Skin epidermis (tissue), 12 donors: Measurements from ENCODE around the gene SERTAD1.
"Not testable (repeated sequence)": the region's sequence is repeated elsewhere in the genome, so short reads cannot be mapped to it uniquely, and the experiment has no call there.

Experiments
- H3K27ac ChIP-seq, 21 experiments: fragments of 200-600 bp; sonication (generic) in 11 of 21; one replicate each; pipeline ENCODE4 v1.5.0; 2020; ENCODE audit warnings: mild to moderate bottlenecking in 3 of 21, inconsistent platforms in 2 of 21, moderate library complexity in 2 of 21
- H3K4me3 ChIP-seq, 7 experiments: fragments of 200-600 bp; sonication (generic) in 2 of 7; one replicate each; pipeline ENCODE4 v1.5.0; 2020; ENCODE audit warnings: inconsistent platforms in 2 of 7, mild to moderate bottlenecking in 2 of 7, moderate library complexity in 1 of 7

The SERTAD1 gene

DNA sequence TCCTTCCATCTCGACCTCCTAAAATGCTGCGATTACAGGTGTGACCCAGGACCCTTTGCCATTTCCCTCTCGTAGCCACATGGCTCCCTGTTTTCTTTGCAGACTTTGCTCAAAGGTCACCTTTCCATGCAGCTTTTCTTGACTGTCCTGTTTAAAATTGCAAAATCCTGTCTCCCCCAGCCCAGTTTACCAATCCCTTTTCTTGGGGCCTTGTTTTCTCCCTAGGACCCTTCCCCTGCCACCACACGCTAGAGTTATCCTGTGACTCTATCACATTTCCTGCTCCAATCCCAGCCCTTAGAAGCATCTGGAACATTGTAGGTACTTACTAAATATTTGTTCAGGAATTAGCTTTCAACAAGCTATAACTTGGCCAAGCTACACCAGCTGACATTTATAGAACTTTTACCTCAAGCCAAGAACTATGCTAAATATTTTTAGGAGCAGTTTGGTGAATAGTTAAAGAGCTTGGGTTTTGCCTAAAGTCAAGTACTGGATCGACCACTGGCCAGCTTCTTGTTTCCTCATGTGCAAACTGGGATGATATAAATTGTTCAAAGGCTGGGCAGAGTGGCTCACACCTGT, 27.5 kb upstream of the SERTAD1 start:
- no peak overlapping the region for H3K27ac ChIP-seq

DNA sequence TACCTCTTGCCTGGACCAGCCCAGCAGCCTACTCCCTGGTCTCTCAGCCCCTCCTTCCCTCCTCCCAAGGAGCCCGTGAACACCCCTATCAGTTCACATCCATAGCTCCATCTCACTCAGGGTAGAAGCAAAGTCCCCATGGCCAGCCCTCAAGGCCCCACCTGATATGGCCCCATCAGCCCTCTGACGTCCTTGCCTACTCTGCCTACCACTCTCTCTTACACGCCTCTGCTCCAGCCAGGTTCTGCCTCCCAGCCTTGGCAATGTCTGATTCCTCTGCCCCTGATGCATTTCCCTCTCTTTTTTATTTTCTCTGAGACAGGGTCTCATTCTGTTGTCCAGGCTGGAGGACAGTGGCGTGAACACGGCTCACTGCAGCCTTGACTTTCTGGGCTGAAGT, 26.2 kb upstream of the SERTAD1 start:
- no peak overlapping the region for H3K27ac ChIP-seq
- no peak overlapping the region for H3K4me3 ChIP-seq

More for the DNA sequence above, 27.5 kb upstream of the SERTAD1 start:
- no peak overlapping the region for H3K4me3 ChIP-seq

DNA sequence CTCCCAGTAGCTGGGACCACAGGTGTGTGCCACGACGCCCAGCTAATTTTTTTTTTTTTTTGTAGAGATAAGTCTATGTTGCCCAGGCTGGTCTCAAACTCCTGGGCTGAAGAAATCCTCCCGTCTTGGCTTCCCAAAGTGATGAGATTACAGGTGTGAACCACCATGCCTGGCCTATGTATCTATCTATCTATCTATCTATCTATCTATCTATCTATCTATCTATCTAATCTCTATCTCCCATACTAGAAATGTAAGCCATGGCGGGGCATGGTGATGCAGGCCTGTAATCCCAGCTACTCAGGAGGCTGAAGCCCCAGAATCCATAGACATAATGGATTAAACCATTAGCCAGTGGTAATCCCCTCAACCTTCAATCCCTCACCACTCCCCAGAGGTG, 24.9 kb upstream of the SERTAD1 start:
- Histone ChIP-seq H3K27ac (no peak overlapping the region), H3K4me3 (no peak overlapping the region)

DNA sequence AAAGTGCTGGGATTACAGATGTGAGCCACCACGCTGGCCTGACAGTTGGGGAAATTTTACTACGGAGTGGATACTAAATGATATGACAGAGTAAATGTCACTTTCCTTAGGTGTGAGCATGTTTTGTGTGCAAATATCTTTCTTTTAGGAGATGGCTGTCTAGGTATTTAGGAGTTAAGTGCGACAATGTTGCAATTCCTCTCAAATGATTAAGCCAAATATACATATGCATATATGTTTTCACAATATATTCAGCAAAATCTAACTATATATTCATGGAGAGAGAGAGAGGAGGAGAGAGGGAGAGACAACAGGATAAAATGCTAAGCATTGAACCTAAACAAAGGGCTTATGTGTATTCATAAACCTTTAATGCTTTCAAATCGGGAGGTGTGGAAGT, 23.7 kb upstream of the SERTAD1 start:
- Histone ChIP-seq H3K27ac (no peak overlapping the region), H3K4me3 (no peak overlapping the region)

DNA sequence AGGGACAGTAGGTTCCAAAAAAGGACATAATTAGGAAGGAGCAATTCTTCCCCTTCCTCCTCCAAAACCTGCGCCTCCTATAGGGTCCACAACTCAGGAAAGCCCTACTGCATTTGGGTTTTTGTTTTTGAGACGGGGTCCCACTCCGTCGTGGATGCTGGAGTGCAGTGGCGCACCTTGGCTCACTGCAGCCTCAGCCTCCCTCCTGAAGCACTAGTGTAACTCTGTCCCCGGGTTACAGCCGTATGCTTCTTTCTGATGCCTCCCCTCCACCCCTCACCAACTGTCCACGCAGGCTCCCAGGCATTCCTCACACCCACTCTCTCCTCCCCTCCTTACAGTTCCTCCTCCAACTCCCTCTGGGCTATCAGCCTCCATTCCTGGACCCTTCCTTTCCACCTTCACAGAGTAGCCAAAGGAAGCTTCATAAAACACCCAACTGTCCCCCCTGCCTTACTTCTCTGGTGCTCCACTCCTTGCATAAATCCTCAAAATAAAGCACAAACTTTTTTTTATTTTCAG, 20.5 kb upstream of the SERTAD1 start:
- Histone ChIP-seq H3K4me3 (no peak overlapping the region), H3K27ac (peak overlapping the region in 2 of 21 experiments; percentile 9 to 30)

DNA sequence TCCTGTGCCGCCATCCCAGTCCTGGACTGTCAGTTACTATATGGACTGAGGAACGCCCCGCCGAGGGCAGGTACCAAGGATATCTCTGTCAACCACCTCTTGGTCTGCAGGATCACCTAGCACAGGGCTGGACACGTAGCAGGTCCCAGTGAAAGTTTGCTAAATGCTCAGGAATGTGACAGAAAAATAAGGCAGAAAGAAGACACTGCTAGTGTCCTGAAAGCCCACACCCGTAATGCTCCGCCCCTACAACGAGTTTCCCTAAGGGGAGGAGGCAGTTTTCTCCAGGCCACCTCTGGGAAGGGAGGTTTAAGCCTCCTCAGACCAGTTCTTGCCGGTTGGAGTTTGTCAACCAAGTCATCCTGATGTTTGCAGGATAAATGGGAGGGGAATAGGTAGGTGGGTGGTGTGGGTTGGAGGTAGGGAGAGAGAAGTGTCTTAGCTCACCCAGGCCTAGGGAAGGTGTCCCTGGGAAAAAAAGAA, 20.0 kb upstream of the SERTAD1 start:
- H3K27ac ChIP-seq, result peak overlapping the region in 5 of 21 experiments; percentile 9 to 98 (median 30)
- no peak overlapping the region for H3K4me3 ChIP-seq

DNA sequence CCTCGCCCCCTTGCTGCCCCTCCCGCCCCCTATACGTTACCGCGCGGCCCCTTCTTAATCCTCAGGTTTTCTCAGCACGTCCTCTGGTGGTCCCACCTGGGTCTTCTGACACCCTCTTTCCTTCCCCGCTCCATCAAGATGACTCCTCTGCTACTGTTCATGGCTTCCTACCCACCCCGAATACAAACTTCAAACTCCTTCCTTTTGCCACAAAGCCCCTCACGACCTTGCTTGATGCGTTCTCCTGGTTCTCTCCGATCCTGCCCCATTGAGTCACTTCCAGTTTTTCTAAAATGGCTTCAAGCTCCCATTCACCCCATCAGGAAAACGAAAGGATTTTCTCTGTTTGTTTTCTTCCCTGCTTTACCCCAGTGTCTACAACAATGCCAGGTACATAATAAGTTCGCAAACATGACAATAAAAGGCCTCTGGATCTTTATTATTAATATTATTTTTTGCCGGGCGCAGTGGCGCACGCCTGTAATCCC, 19.1 kb upstream of the SERTAD1 start:
- peak overlapping the region in 20 of 21 experiments; percentile 75 to 99 (median 92) for H3K27ac ChIP-seq

DNA sequence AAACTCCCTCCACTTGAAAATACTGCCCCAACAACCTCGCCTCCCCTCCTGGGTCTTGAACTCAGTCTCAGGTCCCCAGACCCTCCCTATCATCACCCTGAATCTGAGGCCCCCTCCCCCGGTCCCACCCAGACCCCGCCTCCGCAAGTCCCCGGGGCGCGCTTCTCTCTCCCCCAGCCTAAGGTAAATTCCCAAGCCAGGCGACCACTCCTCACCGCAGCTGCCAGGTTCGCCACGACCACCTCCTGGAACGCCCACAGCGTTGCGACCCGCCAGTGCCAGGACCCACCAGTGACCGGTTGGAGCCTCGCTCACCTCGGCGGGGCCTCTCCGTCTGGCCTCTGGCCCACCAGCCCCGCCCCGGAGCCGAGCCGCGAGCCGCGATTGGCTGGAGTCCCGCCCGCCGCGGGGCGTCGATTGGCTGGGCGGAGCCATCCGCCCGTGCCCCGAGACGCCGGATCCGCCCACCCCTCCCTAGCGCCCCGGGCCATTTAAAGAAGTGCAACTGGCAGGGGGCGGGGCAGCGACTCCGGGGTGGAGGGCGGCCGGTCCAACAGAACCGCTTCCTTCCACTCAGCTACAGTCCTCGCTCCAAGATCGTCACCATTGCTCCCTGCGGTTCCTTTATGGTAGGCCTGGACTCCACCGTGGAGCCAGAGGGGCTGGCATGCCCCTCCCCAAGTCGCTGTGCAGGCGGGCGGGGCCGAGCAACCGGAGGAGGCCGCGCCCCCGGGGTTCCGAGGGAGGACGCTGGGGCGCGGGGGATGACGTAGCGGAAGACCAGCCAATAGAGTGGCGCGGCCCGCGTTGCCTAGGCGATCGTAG, 18.4 kb upstream of the SERTAD1 start, which contains the start of gene SERTAD3:
Gene SERTAD3 (minus strand): TSS at position 336 of the 825 bp plus-strand sequence. CDS start 2,255 bp downstream, outside the sequence.
- H3K4me3 ChIP-seq, result peak within 1 kb of the TSS; percentile 73 to 96 (median 94)
- peak within 1 kb of the TSS; percentile 28 to 99 (median 92) for H3K27ac ChIP-seq

More for the DNA sequence above, 19.1 kb upstream of the SERTAD1 start:
- H3K4me3 ChIP-seq, result peak overlapping the region; percentile 73 to 96 (median 94)

DNA sequence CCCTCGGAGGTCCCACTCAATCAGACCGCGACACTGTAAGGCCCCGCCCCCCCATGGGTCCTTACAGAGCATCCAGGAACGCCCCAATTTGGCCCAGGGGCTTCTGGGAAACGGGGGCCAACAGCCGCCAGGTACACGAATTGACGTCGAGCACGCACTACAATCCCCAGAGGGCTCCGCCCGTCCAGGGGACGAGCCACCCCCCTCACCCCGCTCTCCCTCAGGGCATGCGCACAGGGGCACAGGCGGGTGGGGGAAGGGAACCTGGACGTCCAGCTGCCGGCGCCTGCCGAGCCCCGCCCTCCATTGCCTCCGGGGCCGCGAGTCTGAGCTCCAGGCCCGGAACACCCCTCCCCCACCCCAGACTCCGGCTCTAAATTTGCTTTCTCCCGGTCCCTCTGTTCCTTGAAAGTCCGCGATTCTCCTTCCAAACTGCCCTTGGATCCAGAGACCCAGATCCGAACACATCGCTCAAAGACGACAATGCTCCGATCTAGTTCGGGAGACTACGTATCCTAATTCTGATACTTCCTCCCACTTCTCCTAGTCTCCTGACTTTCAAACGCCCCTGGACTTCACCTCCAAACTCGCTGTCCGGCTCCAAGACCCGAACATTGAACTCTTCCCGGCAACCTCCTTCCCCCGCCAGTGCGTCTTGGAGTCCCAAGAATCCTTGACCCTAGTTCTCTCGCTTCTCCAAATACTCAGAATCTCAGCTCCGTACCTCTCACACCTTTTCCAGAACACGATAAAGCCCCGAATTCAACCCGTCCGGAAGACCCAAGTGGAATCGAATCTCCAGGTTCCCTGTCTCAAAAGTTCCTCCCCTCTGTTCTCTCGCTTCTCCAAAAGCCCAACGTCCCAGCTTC, 17.6 kb upstream of the SERTAD1 start:
- H3K27ac ChIP-seq, result peak overlapping the region; percentile 28 to 99 (median 92)

DNA sequence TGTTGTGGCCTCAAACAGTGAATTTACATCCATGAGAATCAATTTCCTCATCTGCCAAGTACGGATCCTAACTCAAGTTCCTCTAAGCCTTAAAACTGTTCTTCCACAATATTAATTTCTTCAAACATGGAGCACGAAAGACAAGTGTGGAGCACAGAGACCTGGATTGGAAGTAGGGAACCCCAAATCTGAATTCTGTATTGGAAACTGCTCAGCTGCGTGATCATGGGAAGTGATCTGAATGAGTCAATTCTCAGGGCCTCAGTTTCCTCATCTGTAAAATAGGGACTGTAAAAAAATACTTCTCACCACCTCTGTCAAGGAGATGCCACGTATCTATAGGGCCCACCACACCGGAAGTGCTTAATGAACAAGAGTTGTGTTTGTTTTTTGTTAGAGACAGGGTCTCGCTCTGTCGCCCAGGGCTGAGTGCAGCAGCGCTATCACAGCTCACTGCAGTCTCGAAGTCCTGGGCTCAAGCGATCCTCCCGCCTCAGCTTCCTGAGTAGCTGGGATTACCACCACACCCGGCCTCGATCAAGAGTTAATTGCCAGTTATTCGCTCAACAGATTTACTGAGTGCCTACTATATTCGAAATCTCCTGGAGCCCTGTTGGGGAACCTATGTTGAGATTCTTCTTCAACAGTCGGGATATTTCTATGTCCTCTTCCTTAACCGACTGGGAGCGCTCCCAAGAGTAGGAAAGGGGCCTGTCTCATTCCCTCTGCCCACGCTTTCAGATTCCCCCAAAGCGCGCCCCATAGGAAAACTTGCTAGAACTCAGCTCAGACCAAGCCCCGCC, 16.7 kb upstream of the SERTAD1 start:
- peak overlapping the region in 19 of 21 experiments; percentile 61 to 99 (median 90) for H3K27ac ChIP-seq
- H3K4me3 ChIP-seq, result peak overlapping the region; percentile 73 to 96 (median 94)

More for the DNA sequence above, 17.6 kb upstream of the SERTAD1 start:
- H3K4me3 ChIP-seq, result peak overlapping the region; percentile 73 to 96 (median 94)

DNA sequence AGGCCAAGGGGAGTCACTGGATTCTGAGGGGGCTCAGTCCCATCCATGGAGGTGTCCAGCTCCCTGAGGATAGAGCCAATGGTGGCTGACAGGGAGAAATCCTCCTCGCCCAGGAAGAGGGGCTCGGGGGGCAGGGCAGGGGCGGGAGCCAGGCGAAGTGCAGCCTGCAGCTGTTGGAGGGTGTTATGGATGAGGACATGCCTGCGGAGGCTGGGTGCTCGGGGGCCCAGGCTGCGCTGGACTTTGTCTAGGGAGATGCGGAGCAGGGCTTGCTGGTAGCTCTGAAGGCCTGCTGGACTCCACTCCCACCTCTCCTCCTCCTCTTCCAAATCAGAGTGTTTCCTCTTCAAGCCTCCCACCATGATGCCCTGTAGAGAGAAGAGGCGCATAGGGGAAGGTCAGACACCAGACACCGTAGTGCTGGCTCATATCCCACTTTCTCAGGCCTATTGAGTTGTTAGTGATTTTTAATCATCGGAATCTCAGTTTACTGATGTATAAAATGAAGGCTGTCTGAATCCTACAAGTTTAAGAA, 16.0 kb upstream of the SERTAD1 start:
- no peak overlapping the region for H3K4me3 ChIP-seq
- peak overlapping the region in 10 of 21 experiments; percentile 5 to 99 (median 90) for H3K27ac ChIP-seq

DNA sequence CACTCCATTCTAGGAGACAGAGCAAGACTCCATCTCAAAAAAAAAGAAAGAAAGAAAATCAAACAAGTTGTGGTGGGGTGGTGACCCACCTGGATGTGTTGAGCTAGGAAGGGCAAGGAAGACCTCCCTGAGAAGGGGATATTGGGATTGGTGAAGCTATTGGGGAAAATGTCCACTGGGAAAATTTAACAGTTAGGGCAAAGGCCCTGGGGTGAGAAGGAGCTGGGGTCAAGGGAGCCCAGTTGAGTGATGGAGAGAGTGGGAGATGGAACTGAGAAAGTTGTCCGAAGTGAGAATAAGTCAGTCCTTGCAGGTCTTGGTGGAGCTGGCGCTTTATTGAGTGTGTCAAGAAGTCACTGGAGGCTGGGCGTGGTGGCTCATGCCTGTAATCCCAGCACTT, 12.5 kb upstream of the SERTAD1 start:
- Histone ChIP-seq H3K27ac (no peak overlapping the region), H3K4me3 (no peak overlapping the region)

DNA sequence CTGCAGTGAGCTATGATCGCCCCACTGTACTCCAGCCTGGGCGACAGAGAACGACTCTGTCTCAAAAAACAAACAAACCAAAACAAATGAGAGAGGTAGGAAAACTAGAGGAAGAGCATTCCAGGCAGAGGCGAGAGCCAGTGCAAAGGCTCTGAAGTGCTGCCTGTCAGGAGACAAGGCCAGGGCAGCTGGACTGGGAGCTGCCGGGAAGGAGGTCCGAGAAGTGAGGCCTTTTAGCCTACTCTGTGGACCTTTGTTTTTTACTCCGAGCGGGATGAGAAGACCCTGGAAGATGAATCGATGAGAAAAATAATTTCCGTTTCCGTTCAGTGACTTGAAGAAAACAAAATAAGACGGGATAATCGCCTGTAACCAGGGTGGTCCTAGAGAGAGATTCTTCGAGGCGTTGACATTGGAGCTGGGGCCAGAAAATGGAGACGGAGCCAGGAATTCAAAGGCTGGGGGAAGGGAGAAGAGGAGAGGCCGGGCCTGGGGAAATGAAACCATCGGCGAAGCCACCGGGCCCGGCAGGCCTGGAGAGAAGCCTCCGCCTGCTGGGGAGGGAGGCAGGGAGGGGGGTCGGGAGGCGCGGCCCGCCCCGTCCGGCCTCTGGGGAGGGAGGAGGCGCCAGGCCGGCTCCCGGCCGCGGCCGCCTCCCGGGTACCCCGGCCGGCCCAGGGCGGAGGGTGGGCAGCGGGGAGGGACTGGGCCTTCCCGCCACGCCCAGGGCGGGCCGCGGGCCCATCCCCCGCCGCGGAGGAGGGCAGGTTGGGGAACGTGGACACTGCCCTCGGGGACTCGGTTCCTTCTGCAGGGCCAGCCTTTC, 7.8 kb upstream of the SERTAD1 start:
- H3K27ac ChIP-seq, result peak overlapping the region; percentile 40 to 98 (median 92)
- H3K4me3 ChIP-seq, result peak overlapping the region; percentile 22 to 44 (median 32)

DNA sequence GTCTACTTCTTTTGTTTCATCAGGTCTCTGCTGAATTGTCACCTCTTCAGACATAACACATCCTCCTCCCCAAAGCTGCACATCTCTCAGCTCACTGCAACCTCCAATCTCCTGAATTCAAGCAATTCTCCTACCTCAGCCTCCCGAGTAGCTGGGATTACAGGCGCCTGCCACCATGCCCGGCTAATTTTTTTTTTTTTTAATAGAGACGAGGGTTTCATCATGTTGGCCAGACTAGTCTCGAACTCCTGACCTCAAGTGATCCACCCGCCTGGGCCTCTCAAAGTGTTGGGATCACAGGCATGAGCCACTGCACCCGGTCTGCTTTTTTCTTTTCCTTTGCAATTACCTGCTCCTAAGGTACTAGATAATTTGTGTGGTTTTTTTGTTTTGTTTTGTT, 7.0 kb upstream of the SERTAD1 start:
- Histone ChIP-seq H3K4me3 (peak overlapping the region in 6 of 7 experiments; percentile 22 to 44 (median 34)), H3K27ac (peak overlapping the region in 20 of 21 experiments; percentile 82 to 98 (median 92))

DNA sequence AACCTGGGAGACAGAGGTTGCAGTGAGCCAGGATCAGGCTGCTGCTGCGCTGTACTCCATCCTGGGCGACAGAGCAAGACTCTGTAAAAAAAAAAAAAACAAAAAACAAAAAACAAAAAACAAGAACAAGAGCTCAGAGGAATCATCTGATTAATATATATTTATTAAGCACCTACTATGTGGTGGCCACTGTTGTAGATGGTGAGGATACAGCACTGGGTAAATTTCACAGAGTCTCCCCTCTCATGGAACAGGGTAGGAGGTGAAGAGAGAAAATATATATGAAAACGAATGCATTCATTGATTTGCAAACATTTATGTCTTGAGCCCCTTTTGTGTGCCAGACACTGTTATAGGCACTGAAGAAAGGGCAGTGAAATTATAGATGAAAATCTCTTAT, 5.9 kb upstream of the SERTAD1 start:
- Histone ChIP-seq H3K4me3 (no peak overlapping the region), H3K27ac (peak overlapping the region in 1 of 21 experiments; percentile 94)

DNA sequence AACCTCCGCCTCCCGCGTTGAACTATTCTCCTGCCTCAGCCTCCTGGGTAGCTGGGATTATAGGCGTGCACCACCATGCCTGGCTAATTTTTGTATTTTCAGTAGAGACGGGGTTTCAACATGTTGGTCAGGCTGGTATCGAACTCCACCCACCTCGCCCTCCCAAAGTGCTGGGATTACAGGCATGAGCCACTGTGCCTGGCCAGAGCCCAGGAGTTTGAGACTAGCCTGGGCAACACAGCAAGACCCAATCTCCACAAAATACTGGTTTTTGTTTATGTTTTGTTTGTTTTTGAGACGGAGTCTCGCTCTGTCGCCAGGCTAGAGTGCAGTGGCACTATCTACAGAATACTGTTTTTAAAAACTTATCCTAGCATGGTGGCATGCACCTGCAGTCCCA, 4.5 kb upstream of the SERTAD1 start:
- H3K4me3 ChIP-seq, H3K27ac ChIP-seq: not testable (repeated sequence)

DNA sequence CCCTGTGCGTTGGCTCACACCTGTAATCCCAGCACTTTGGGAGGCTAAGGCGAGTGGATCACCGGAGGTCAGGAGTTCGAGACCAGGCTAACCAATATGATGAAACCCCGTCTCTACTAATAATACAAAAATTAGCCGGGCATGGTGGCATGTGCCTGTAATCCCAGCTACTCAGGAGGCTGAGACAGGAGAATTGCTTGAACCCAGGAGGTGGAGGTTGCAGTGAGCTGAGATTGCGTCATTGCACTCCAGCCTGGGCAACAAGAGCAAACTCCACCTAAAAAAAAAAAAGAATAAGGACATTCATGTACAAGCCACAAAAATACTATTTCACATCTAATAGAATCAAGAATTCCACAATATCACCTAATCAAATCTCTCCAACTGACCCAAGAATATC, 2.4 kb upstream of the SERTAD1 start:
- not testable (repeated sequence) for H3K27ac ChIP-seq, H3K4me3 ChIP-seq
